Thyroid gland (tissue), 4 donors: ENCODE results near the gene FAIM. TPM values are rescaled to one million over a fixed set of nuclear protein-coding genes. Genes with fewer than 3 reads are reported as not detected.
"Not testable (repeated sequence)": the region's sequence is repeated elsewhere in the genome, so short reads cannot be mapped to it uniquely, and the experiment has no call there.

Experiments
- DNase-seq, 2 donors: peaks; one replicate each; pipeline ENCODE4 v3.0.0-alpha.2; 2019
- H3K27ac ChIP-seq, 3 donors: fragments of 200-600 bp; sonication (generic); 1 replicate in 2 of 3; 2 replicates in 1 of 3; pipeline ENCODE4 v1.5.1; 2016 to 2019; ENCODE audit warnings: mild to moderate bottlenecking in 1 of 3, moderate library complexity in 1 of 3
- H3K27me3 ChIP-seq: fragments of 200-600 bp; sonication (generic); one replicate; pipeline ENCODE4 v1.5.1; 2019
- H3K36me3 ChIP-seq, 2 donors: fragments of 200-600 bp; sonication (generic); one replicate each; pipeline ENCODE4 v1.5.1; 2016 to 2019
- H3K4me1 ChIP-seq, 2 donors: fragments of 200-600 bp; sonication (generic); one replicate each; pipeline ENCODE4 v1.5.1; 2017 to 2019
- H3K4me3 ChIP-seq, 3 donors: fragments of 200-600 bp; sonication (generic); replicated peaks in 1 of 3; 1 replicate in 2 of 3; 2 replicates in 1 of 3; pipeline ENCODE4 v1.5.1; 2016; ENCODE audit warnings: mild to moderate bottlenecking in 1 of 3
- H3K9me3 ChIP-seq: fragments of 200-600 bp; sonication (generic); one replicate; pipeline ENCODE4 v1.5.1; 2017
- POLR2A ChIP-seq, 2 donors: fragments of 450-650 bp; IDR thresholded peaks; one replicate each; pipeline ENCODE4 v1.6.1; 2017; ENCODE audit warnings: antibody characterized with exemption in 2 of 2, mild to moderate bottlenecking in 2 of 2, moderate library complexity in 1 of 2
- WGBS, 2 donors: methylation state at CpG; one replicate each; pipeline ENCODE4 v1.1.5; 2017; 5-methylcytosine and 5-hydroxymethylcytosine counted together
- intact Hi-C: fragments of 100-400 bp; cut with DNase I; formaldehyde crosslinking; loops from one replicate; pipeline ENCODE4 v1.15.1; 2023
- total RNA-seq, 4 donors: library from RNA; depleted of rRNA; stranded (reverse); fragments of >200 nt; gene quantifications; one replicate each; pipeline ENCODE4 v1.2.3, GENCODE V29; 2016
- TF ChIP-seq, protein P1 (sequence below), 6 experiments: fragments of 200-600 bp in 3 of 6; fragments of 450-650 bp in 3 of 6; sonication (generic) in 3 of 6; IDR thresholded peaks; one replicate each; pipeline ENCODE4 v1.5.1; 2016 to 2019; ENCODE audit warnings: antibody characterized with exemption in 6 of 6, mild to moderate bottlenecking in 2 of 6, inconsistent platforms in 1 of 6, moderate library complexity in 1 of 6

The FAIM gene
- total RNA-seq, 4 donors from 2014 or later, result 12.6 to 26.6 (median 20.4) TPM

DNA sequence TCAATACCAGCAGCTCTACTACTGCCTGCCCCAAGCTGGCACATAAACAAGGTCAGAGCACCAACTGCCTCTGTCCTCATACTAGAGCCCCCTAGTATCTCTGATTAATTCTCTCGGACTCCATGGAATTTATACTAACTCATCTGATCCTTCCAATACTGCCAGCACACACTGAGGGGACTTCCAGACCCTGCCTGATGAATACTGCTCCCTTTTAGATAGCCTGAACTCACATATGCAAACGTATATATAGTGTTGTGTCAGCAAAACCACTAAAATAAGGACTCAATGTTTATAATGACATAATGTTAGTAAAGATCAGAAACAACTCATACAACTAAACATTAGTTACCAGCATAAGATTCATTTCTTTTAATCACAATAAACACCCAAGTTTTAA lies 39.5 kb upstream of the FAIM start:
- Histone ChIP-seq H3K27me3 (no peaks in the 10 kb centered on the region), H3K9me3 (no peaks in the 10 kb centered on the region), H3K4me3 (no peak overlapping the region), H3K4me1 (no peaks in the 10 kb centered on the region), H3K27ac (no peak overlapping the region), H3K36me3 (no peaks in the 10 kb centered on the region)
- no peak for DNase-seq
- TF ChIP-seq, protein P1, sequence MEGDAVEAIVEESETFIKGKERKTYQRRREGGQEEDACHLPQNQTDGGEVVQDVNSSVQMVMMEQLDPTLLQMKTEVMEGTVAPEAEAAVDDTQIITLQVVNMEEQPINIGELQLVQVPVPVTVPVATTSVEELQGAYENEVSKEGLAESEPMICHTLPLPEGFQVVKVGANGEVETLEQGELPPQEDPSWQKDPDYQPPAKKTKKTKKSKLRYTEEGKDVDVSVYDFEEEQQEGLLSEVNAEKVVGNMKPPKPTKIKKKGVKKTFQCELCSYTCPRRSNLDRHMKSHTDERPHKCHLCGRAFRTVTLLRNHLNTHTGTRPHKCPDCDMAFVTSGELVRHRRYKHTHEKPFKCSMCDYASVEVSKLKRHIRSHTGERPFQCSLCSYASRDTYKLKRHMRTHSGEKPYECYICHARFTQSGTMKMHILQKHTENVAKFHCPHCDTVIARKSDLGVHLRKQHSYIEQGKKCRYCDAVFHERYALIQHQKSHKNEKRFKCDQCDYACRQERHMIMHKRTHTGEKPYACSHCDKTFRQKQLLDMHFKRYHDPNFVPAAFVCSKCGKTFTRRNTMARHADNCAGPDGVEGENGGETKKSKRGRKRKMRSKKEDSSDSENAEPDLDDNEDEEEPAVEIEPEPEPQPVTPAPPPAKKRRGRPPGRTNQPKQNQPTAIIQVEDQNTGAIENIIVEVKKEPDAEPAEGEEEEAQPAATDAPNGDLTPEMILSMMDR (IDR thresholded peaks at IDR 0.05), result no peak
- 87% methylated on average over 2 of the region's 2 CpGs for WGBS, 2 donors
- intact Hi-C loops, result no loop called here

DNA sequence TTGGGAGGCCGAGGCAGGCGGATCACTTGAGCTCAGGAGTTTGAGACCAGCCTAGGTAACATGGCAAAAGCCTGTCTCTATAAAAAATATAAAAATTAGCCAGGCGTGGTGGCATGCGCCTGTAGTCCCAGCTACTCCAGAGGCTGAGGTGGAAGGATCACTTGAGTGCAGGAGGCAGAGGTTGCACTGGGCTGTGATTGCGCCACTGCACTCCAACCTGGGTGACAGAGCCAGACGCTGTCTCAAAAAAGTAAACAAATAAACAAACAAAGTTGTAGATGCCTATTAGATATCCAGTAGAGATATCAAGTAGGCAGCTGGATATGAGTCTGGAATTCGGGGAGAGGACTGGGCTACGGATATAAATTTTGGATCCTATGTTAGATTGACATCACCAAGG lies 38.9 kb upstream of the FAIM start:
- H3K4me1 ChIP-seq, intact Hi-C loops, H3K9me3 ChIP-seq, H3K27ac ChIP-seq, DNase-seq, H3K27me3 ChIP-seq, H3K36me3 ChIP-seq, H3K4me3 ChIP-seq: not testable (repeated sequence)
- WGBS, 2 donors, result 94 to 97% methylated on average over 8 of the region's 8 CpGs

DNA sequence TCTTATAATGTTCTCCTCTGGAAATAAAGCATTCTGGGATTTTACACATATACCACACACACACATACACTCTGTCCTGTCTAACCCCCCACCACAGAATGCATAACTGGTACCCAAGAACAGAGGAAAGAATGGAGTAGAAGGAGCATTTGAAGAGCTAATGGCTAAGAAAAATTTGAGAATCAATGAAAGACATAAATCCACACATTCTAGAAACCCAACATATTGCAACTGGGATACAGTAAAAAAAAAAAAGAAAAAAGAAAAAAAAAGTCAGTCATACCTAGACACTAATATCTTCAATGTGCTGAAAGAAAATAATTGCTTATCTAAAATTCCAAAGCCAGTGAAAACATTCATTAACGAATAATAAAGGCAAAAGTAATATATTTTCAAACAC lies 35.4 kb upstream of the FAIM start:
- Histone ChIP-seq H3K4me1 (no peaks in the 10 kb centered on the region), H3K9me3 (no peaks in the 10 kb centered on the region), H3K36me3 (no peaks in the 10 kb centered on the region), H3K4me3 (no peak overlapping the region), H3K27ac (no peak overlapping the region), H3K27me3 (no peaks in the 10 kb centered on the region)
- DNase-seq, result no peak
- WGBS, 2 donors, result 96 to 100% methylated on average over 1 of the region's 1 CpG
- intact Hi-C loops, result no loop called here
- TF ChIP-seq, protein P1 (IDR thresholded peaks at IDR 0.05), result no peak
- no peak for TF ChIP-seq POLR2A (IDR thresholded peaks at IDR 0.05)

DNA sequence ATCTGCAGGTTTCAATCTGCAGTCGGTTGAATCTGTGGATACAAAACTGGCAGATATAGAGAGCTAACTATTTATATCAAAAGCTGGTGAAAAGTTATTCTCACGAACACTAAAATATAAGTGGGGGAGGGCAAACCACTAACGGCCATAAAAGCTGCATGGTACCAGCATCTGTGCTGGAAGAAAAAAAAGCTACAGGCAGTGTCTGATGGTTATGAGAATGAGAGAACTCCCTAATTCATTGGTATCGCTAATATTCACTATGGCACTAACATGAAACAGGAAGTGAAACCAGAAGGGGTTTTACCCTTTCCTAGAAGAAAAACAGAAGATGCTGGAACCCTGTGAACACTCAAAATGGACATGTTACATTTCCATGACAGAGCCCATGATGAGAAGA lies 30.4 kb upstream of the FAIM start:
- no peak for TF ChIP-seq POLR2A (IDR thresholded peaks at IDR 0.05)
- TF ChIP-seq, protein P1 (IDR thresholded peaks at IDR 0.05), result no peak
- no peaks in the 10 kb centered on the region for H3K9me3 ChIP-seq
- 83 to 84% methylated on average over 4 of the region's 4 CpGs for WGBS, 2 donors

DNA sequence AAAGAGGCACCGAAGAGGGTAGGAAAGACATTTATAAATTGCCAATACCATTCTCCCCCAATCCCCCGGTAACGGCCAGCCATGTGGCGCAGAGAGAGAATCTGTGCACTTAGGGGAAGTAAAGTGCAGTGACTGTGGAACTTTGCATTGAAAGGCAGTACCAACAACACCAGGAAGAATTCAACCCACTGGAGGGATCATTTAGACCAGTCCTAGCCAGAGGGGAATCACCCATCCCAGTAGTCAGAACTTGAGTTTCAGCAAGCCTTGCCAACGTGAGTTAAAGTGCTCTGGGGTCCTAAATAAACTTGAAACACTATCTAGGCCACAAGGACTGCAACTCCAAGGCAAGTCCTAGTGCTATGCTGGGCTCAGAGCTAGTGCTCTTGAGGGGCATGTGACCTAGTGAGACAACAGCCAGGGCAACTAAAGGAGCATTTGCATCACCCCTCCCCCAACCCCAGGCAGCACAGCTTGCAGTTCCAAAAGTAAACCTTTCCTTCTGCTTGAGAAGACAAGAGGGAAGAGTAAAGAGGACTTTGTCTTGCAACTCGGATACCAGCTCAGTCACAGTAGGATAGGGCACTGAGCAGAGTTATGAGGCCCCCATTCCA lies 29.5 kb upstream of the FAIM start:
- Histone ChIP-seq H3K4me1 (peaks cover 28 to 36% of the 10 kb centered on the region in 2 donors), H3K9me3 (no peaks in the 10 kb centered on the region), H3K36me3 (no peaks in the 10 kb centered on the region), H3K27me3 (no peaks in the 10 kb centered on the region), H3K27ac (peak overlapping the region; percentile 54 to 80 (median 56)), H3K4me3 (no peak overlapping the region)
- WGBS, 2 donors, result 49 to 61% methylated on average over 6 of the region's 6 CpGs
- intact Hi-C loops, result no loop called here
- peak; percentile 73 to 79 for DNase-seq
- TF ChIP-seq POLR2A (IDR thresholded peaks at IDR 0.05), result no peak
- TF ChIP-seq, protein P1 (IDR thresholded peaks at IDR 0.05), result no peak

More for the DNA sequence above, 30.4 kb upstream of the FAIM start:
- H3K36me3 ChIP-seq, result no peaks in the 10 kb centered on the region
- intact Hi-C loops, result no loop called here
- no peak overlapping the region for H3K4me3 ChIP-seq
- peak overlapping the region in 1 of 3 donors; percentile 80 for H3K27ac ChIP-seq
- peaks cover 27 to 28% of the 10 kb centered on the region in 2 donors for H3K4me1 ChIP-seq
- DNase-seq, result no peak
- H3K27me3 ChIP-seq, result no peaks in the 10 kb centered on the region
